Measurements from ENCODE around the gene ABCB8. TPM values are rescaled to one million over a fixed set of nuclear protein-coding genes. Genes with fewer than 3 reads are reported as not detected.

ABCB8 gene
- total RNA-seq, 4 donors from 2014 or later: 29.5 to 42.3 (median 31.9) TPM

- WGBS: 93% methylated on average over 9 of the region's 20 CpGs
- Histone ChIP-seq H3K27ac (no peak overlapping the region), H3K9me3 (no peaks in the 10 kb centered on the region), H3K36me3 (peaks cover 42% of the 10 kb centered on the region), H3K4me3 (no peak overlapping the region), H3K4me1 (peaks cover 17% of the 10 kb centered on the region), H3K27me3 (no peaks in the 10 kb centered on the region)
- TF ChIP-seq POLR2A (IDR thresholded peaks at IDR 0.05) (no peak), POLR2AphosphoS5 (IDR thresholded peaks at IDR 0.05) (no peak), EP300 (IDR thresholded peaks at IDR 0.05) (no peak), CTCF (IDR thresholded peaks at IDR 0.05) (no peak)
- DNase-seq (ENCODE audit: low spot score in 2 of 2): no peak
These were observed 15.7 kb downstream of the ABCB8 start for GRCh38 chr7:151043959-151044358.

GRCh38 chr7:151045262-151045661 lies 17.0 kb downstream of the ABCB8 start:
- H3K4me3 ChIP-seq: no peak overlapping the region
- no peak for DNase-seq (ENCODE audit: low spot score in 2 of 2)
- no peak overlapping the region for H3K27ac ChIP-seq
- no peak for TF ChIP-seq CTCF (IDR thresholded peaks at IDR 0.05)
- TF ChIP-seq POLR2AphosphoS5 (IDR thresholded peaks at IDR 0.05): no peak
- TF ChIP-seq EP300 (IDR thresholded peaks at IDR 0.05): no peak
- TF ChIP-seq POLR2A (IDR thresholded peaks at IDR 0.05): no peak
- H3K36me3 ChIP-seq: peaks cover 42% of the 10 kb centered on the region
- WGBS: 83% methylated on average over 1 of the region's 11 CpGs
- H3K4me1 ChIP-seq: peaks cover 6% of the 10 kb centered on the region
- H3K9me3 ChIP-seq: no peaks in the 10 kb centered on the region
- no peaks in the 10 kb centered on the region for H3K27me3 ChIP-seq

GRCh38 chr7:151045967-151046366 lies 17.7 kb downstream of the ABCB8 start:
- no peaks in the 10 kb centered on the region for H3K9me3 ChIP-seq
- H3K4me3 ChIP-seq: no peak overlapping the region
- WGBS: 82% methylated on average over 2 of the region's 9 CpGs
- peaks cover 7% of the 10 kb centered on the region for H3K27me3 ChIP-seq
- H3K27ac ChIP-seq: no peak overlapping the region
- DNase-seq (ENCODE audit: low spot score in 2 of 2): no peak
- peaks cover 11% of the 10 kb centered on the region for H3K4me1 ChIP-seq
- TF ChIP-seq EP300 (IDR thresholded peaks at IDR 0.05) (no peak), POLR2AphosphoS5 (IDR thresholded peaks at IDR 0.05) (no peak), CTCF (IDR thresholded peaks at IDR 0.05) (no peak), POLR2A (IDR thresholded peaks at IDR 0.05) (no peak)
- peaks cover 40% of the 10 kb centered on the region for H3K36me3 ChIP-seq

GRCh38 chr7:151046603-151047573 lies 18.6 kb downstream of the ABCB8 start:
- no peak for DNase-seq (ENCODE audit: low spot score in 2 of 2)
- no peaks in the 10 kb centered on the region for H3K9me3 ChIP-seq
- 17% methylated on average over 5 of the region's 14 CpGs for WGBS
- H3K4me3 ChIP-seq: no peak overlapping the region
- TF ChIP-seq POLR2AphosphoS5 (IDR thresholded peaks at IDR 0.05) (no peak), POLR2A (IDR thresholded peaks at IDR 0.05) (no peak), CTCF (IDR thresholded peaks at IDR 0.05) (no peak), EP300 (IDR thresholded peaks at IDR 0.05) (no peak)
- peaks cover 32% of the 10 kb centered on the region for H3K36me3 ChIP-seq
- peaks cover 9% of the 10 kb centered on the region for H3K27me3 ChIP-seq
- H3K27ac ChIP-seq: no peak overlapping the region
- peaks cover 18% of the 10 kb centered on the region for H3K4me1 ChIP-seq
